ENCODE data around the gene THYN1. TPM values are rescaled to one million over a fixed set of nuclear protein-coding genes. Genes with fewer than 3 reads are reported as not detected.

THYN1 gene
- total RNA-seq, 1 experiment from 2014 or later = 56.6 TPM

DNA sequence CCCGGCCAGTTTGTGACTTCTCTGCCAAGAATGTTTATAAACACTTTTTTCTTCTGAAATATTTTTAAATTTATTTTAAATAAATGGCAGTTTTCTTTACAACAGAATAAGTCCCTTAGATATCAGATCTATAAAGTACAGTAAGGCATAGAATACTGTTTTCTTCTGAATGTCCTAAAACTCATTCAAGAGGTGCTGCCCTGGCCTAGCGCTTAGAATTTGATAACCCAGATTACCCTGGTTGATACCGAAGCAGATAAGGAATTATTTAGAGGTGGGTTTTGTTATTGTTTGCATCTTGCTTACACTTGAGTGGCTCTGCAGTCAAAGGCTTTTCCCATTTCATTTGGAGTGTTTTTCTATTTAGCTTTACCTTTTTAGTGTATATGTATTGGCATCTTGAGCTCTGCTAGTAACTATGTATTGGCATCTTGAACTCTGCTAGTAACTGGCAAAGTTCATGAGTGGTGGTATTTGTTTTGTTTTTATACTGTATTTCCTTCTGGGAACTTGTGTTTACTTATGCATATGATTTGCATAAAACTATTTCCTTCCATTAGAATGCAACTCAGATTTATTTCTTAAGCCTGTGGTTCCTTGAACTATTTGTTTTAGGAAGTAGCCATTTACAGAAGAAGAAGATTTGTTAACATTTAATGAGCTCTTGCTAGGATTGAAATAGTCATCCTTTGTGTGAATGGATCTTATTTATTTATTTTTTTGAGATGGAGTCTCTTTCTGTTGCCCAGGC is 1.5 kb upstream of the THYN1 start:
- TSS peak; percentile 28 for BruUV-seq (replicated peaks)
- POLR2A ChIA-PET (ENCODE audit: unreplicated experiment) = no interaction called here

DNA sequence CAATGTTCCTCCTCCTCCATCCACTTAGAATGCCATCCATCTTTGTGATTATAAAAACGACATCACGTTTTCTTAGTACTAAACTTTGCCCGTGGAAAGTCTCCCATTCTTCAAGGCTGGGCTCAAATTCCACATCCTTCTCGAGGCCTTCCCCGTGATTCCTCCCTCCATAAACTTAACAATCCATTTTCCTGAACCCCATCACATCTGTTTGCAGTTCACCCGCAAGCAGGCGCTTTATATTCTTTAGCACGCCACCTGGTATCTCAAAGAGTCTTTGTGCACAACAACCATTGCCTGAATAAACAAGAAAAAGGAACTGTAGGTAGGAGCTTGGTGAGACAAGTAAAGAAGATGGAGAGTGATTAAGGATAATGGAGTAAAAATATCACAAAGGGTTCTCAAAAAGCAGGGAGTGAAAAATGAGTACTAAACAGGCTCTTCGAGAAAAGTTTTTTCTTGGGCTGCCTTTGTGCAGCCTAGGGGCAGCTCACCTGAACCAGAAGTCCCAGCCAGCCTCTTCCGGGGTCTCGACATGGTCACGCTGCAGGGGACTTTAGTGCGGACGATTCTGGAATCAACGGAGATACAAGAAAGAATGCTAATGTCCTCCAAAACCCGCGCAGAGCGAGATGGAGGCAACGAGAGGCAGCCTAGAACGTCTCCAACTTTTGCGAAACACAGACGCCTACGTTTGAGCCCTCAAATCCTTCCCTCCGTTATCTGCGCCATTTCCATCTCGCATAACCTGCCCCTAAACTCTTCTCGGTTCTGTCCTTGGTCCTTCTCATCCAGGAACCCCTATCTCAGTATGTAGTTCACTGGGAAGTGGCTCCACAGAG is 585 bp downstream of the THYN1 start:
- ATAC-seq (peak; percentile 39), DNase-seq (peak; percentile 38)
- H3K79me2 ChIP-seq (ENCODE audit: low read length) = peaks cover 24% of the 10 kb centered on the region
- H2AFZ ChIP-seq (ENCODE audit: low read length) = peak overlapping the region; percentile 96
- H3K27ac ChIP-seq (ENCODE audit: low read length) = no peak overlapping the region
- intact Hi-C loops (cut with micrococcal nuclease) = loop anchor here (1.0 kb wide), 2 partner anchors 14 to 28 kb away; partner anchors contain the start of gene VPS26B
- peak overlapping the region; percentile 77 for H3K4me2 ChIP-seq (ENCODE audit: low read length)
- H3F3A ChIP-seq (ENCODE audit: low read length, unreplicated experiment) = no peaks in the 10 kb centered on the region
- no peaks in the 10 kb centered on the region for H4K20me1 ChIP-seq (ENCODE audit: low read length)
- peak overlapping the region; percentile 82 for H3K4me3 ChIP-seq (ENCODE audit: low read length)
- POLR2A ChIA-PET (ENCODE audit: unreplicated experiment) = no interaction called here
- H3K27me3 ChIP-seq (ENCODE audit: low read length) = no peaks in the 10 kb centered on the region
- H3K4me1 ChIP-seq (ENCODE audit: insufficient read depth, low read length) = peaks cover 17% of the 10 kb centered on the region; the same call in 1 of the 2 replicates
- TSS peak; percentile 69 for BruUV-seq (replicated peaks)
- H3K9me3 ChIP-seq (ENCODE audit: low read length) = no peaks in the 10 kb centered on the region
- no peaks in the 10 kb centered on the region for H3K9me2 ChIP-seq (replicated peaks; ENCODE audit: low read length)
- TF ChIP-seq, protein P1, sequence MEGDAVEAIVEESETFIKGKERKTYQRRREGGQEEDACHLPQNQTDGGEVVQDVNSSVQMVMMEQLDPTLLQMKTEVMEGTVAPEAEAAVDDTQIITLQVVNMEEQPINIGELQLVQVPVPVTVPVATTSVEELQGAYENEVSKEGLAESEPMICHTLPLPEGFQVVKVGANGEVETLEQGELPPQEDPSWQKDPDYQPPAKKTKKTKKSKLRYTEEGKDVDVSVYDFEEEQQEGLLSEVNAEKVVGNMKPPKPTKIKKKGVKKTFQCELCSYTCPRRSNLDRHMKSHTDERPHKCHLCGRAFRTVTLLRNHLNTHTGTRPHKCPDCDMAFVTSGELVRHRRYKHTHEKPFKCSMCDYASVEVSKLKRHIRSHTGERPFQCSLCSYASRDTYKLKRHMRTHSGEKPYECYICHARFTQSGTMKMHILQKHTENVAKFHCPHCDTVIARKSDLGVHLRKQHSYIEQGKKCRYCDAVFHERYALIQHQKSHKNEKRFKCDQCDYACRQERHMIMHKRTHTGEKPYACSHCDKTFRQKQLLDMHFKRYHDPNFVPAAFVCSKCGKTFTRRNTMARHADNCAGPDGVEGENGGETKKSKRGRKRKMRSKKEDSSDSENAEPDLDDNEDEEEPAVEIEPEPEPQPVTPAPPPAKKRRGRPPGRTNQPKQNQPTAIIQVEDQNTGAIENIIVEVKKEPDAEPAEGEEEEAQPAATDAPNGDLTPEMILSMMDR (conservative IDR thresholded peaks at IDR 0.05; ENCODE audit: low read depth, low read length) = no peak; the same call in 1 of the 2 replicates
- TF ChIP-seq EZH2phosphoT487 (IDR thresholded peaks at IDR 0.05; ENCODE audit: borderline replicate concordance, low read length) = no peak
- no peak for TF ChIP-seq EZH2 (IDR thresholded peaks at IDR 0.05; ENCODE audit: low read length, unreplicated experiment)
- H3K36me3 ChIP-seq (ENCODE audit: low read depth, low read length) = peaks cover 15% of the 10 kb centered on the region; the same call in 1 of the 2 replicates
- peak overlapping the region; percentile 56 for H3K9ac ChIP-seq (ENCODE audit: low read length)
- CTCF ChIA-PET = no interaction called here

More for the DNA sequence above, 1.5 kb upstream of the THYN1 start:
- H3K9me2 ChIP-seq (replicated peaks; ENCODE audit: low read length) = no peaks in the 10 kb centered on the region
- TF ChIP-seq, protein P1 (conservative IDR thresholded peaks at IDR 0.05; ENCODE audit: low read depth, low read length) = no peak
- TF ChIP-seq EZH2phosphoT487 (IDR thresholded peaks at IDR 0.05; ENCODE audit: borderline replicate concordance, low read length) (no peak), EZH2 (IDR thresholded peaks at IDR 0.05; ENCODE audit: low read length, unreplicated experiment) (no peak)
- no peaks in the 10 kb centered on the region for H3K27me3 ChIP-seq (ENCODE audit: low read length)
- H3K36me3 ChIP-seq (ENCODE audit: low read depth, low read length) = peaks cover 5% of the 10 kb centered on the region; the same call in 1 of the 2 replicates
- peaks cover 17% of the 10 kb centered on the region; the same call in 1 of the 2 replicates for H3K4me1 ChIP-seq (ENCODE audit: insufficient read depth, low read length)
- no peak overlapping the region for H2AFZ ChIP-seq (ENCODE audit: low read length)
- H3F3A ChIP-seq (ENCODE audit: low read length, unreplicated experiment) = no peaks in the 10 kb centered on the region
- H3K79me2 ChIP-seq (ENCODE audit: low read length) = peaks cover 24% of the 10 kb centered on the region
- ATAC-seq (no peak), DNase-seq (no peak)
- CTCF ChIA-PET = no interaction called here
- peak overlapping the region; percentile 77 for H3K4me2 ChIP-seq (ENCODE audit: low read length)
- no peaks in the 10 kb centered on the region for H4K20me1 ChIP-seq (ENCODE audit: low read length)
- intact Hi-C loops (cut with micrococcal nuclease) = no loop called here
- H3K9me3 ChIP-seq (ENCODE audit: low read length) = no peaks in the 10 kb centered on the region
- H3K4me3 ChIP-seq (ENCODE audit: low read length) = peak overlapping the region; percentile 82
- no peak overlapping the region for H3K27ac ChIP-seq (ENCODE audit: low read length)
- H3K9ac ChIP-seq (ENCODE audit: low read length) = peak overlapping the region; percentile 56; the same call in 1 of the 2 replicates

Measured in PC-3 (cell line).